K562 (cell line): ENCODE results near the gene AAR2. TPM values are rescaled to one million over a fixed set of nuclear protein-coding genes. Genes with fewer than 3 reads are reported as not detected.

Experiments used
- ATAC-seq: fragments of 200-7000 bp; cut with Tn5 transposase; 3 replicates; pipeline ENCODE4 v1.9.1; 2020; ENCODE audit warnings: moderate library complexity
- BruUV-seq: library from RNA; stranded (reverse); fragments of 400-500 nt; replicated peaks from 2 replicates; lab custom pipeline; 2021; lab: Mats Ljungman, UMichigan
- CTCF ChIA-PET: fragments of 300-600 bp; formaldehyde crosslinking; extraction: SDS; loops from one replicate; lab custom pipeline; 2021; ENCODE audit warnings: low intra/inter-chr PET ratio; lab: Yijun Ruan, JAX
- POLR2A ChIA-PET: fragments of 300-600, 350-650 bp; sonication (Branson Sonifier 250); formaldehyde crosslinking; extraction: SDS; loops from one replicate; lab custom pipeline; 2021; ENCODE audit warnings: antibody characterized with exemption, inconsistent platforms; lab: Yijun Ruan, JAX
- DNase-seq, 4 experiments: peaks; one replicate each; pipeline versions ENCODE4 v3.0.0 to v3.0.0-alpha.2; 2011 to 2018; ENCODE audit warnings: low spot score in 3 of 4, mixed read lengths in 3 of 4; ENCODE audit errors: extremely low read depth in 1 of 4
- FAIRE-seq: peaks from 2 replicates; lab custom pipeline; 2011; peaks lifted over from hg19 to GRCh38; lab: Jason Lieb, UNC
- H2AFZ ChIP-seq: 2 replicates; pipeline ENCODE4 v1.6.0; 2011; ENCODE audit warnings: low read depth, low read length, control low read depth, inconsistent platforms
- H3K27ac ChIP-seq: fragments of 200-600 bp; 3 replicates; pipeline ENCODE4 v1.8.0; 2011; ENCODE audit warnings: low read depth, mild to moderate bottlenecking, control low read depth, inconsistent platforms, low read length, moderate library complexity, mixed read lengths; ENCODE audit errors: extremely low read depth
- H3K27me3 ChIP-seq, 2 experiments: fragments of 300-600 bp in 1 of 2; 2 replicates in 1 of 2; 3 replicates in 1 of 2; pipeline versions ENCODE4 v1.6.0 to v1.8.0; 2011; ENCODE audit warnings: inconsistent platforms in 2 of 2, low read length in 2 of 2, mild to moderate bottlenecking in 1 of 2, mixed read lengths in 1 of 2, moderate library complexity in 1 of 2; ENCODE audit not compliant: control insufficient read depth in 2 of 2, insufficient read depth in 2 of 2
- H3K36me3 ChIP-seq: fragments of 300-600 bp; 3 replicates; pipeline ENCODE4 v1.8.0; 2011; ENCODE audit warnings: mild to moderate bottlenecking, low read length, inconsistent platforms; ENCODE audit not compliant: control insufficient read depth, insufficient read depth
- H3K4me1 ChIP-seq, 2 experiments: fragments of 200-600 bp in 1 of 2; replicated peaks in 1 of 2; 2 replicates in 1 of 2; 3 replicates in 1 of 2; pipeline versions ENCODE4 v1.5.1 to v1.8.0; 2011; ENCODE audit warnings: inconsistent platforms in 2 of 2, low read length in 2 of 2, mild to moderate bottlenecking in 1 of 2, mixed read lengths in 1 of 2, moderate library complexity in 1 of 2; ENCODE audit not compliant: control insufficient read depth in 2 of 2, insufficient read depth in 2 of 2
- H3K4me2 ChIP-seq: 2 replicates; pipeline ENCODE4 v1.6.1; 2011; ENCODE audit warnings: low read length, control low read depth, inconsistent platforms, mixed read lengths; ENCODE audit not compliant: insufficient read depth
- H3K4me3 ChIP-seq: fragments of 200-600 bp; sonication (generic), shearing (Covaris generic); 2 replicates; pipeline ENCODE4 v1.5.1; 2016; ENCODE audit warnings: control low read depth, inconsistent platforms
- H3K79me2 ChIP-seq: fragments of 200-600 bp; 3 replicates; pipeline ENCODE4 v1.8.0; 2011; ENCODE audit warnings: low read length, inconsistent platforms; ENCODE audit not compliant: control insufficient read depth, insufficient read depth
- H3K9ac ChIP-seq, 2 experiments: 2 replicates each; pipeline versions ENCODE4 v1.6.0 to v1.6.1; 2011; ENCODE audit warnings: low read depth in 2 of 2, low read length in 2 of 2, control low read depth in 1 of 2, inconsistent platforms in 1 of 2, mild to moderate bottlenecking in 1 of 2, mixed read lengths in 1 of 2; ENCODE audit not compliant: insufficient read depth in 1 of 2
- H3K9me1 ChIP-seq: one replicate; pipeline ENCODE4 v1.6.0; 2011; ENCODE audit warnings: inconsistent platforms, mild to moderate bottlenecking, low read length, moderate library complexity; ENCODE audit not compliant: control insufficient read depth, insufficient read depth
- H3K9me3 ChIP-seq: replicated peaks from 2 replicates; pipeline ENCODE4 v1.5.1; 2011; ENCODE audit warnings: low read depth, low read length, inconsistent platforms; ENCODE audit not compliant: control insufficient read depth, insufficient read depth
- H4K20me1 ChIP-seq: replicated peaks from 2 replicates; pipeline ENCODE4 v1.6.1; 2011; ENCODE audit warnings: low read length, inconsistent platforms, mixed read lengths; ENCODE audit not compliant: control insufficient read depth, insufficient read depth
- NEUROD1 ChIP-seq: fragments of 150-350 bp; IDR thresholded peaks from 2 replicates; pipeline ENCODE4 v1.6.1; 2014; ENCODE audit warnings: borderline replicate concordance, low read length, low read depth; ENCODE audit not compliant: partially characterized antibody
- NR2C1 ChIP-seq, 2 experiments: fragments of 450-650 bp; IDR thresholded peaks; 2 replicates each; pipeline ENCODE4 v1.6.1; 2017; ENCODE audit warnings: mild to moderate bottlenecking in 2 of 2, antibody characterized with exemption in 1 of 2, inconsistent platforms in 1 of 2, missing compliant biosample characterization in 1 of 2, missing genetic modification characterization in 1 of 2
- SAFB ChIP-seq: fragments of 200-400 bp; formaldehyde crosslinking; IDR thresholded peaks from 2 replicates; pipeline ENCODE4 v1.6.1; 2017; ENCODE audit warnings: low read depth, low read length, borderline replicate concordance
- TGIF2 ChIP-seq: sonication (generic); formaldehyde crosslinking; IDR thresholded peaks from 2 replicates; pipeline ENCODE4 v1.8.1; 2022; ENCODE audit warnings: mild to moderate bottlenecking, missing genetic modification reagents, moderate library complexity
- TSC22D4 ChIP-seq: fragments of 450-650 bp; IDR thresholded peaks from 2 replicates; pipeline ENCODE4 v1.6.1; 2016; ENCODE audit warnings: missing genetic modification characterization, missing biosample characterization, control low read depth
- ZNF507 ChIP-seq: conservative IDR thresholded peaks from 2 replicates; pipeline ENCODE4 v1.6.1; 2017; ENCODE audit warnings: missing genetic modification characterization, missing compliant biosample characterization
- WGBS: fragments of 100-300 bp; shearing (Covaris generic); methylation state at CpG from one replicate; pipeline ENCODE4 v1.1.6; 2016; ENCODE audit warnings: low coverage, mixed read lengths; ENCODE audit not compliant: insufficient coverage; ENCODE audit errors: missing lambda C conversion rate; 5-methylcytosine and 5-hydroxymethylcytosine counted together
- in situ Hi-C: fragments of 300-500 bp; cut with MboI; formaldehyde crosslinking; loops from 4 replicates; pipeline ENCODE4 v1.15.0; 2018; ENCODE audit warnings: inconsistent platforms, mixed read lengths
- intact Hi-C: fragments of 100-400 bp; cut with micrococcal nuclease; formaldehyde crosslinking; loops from 2 replicates; pipeline ENCODE4 v1.14.2; 2022
- polyA plus RNA-seq, 8 experiments: library from polyadenylated mRNA; depleted of rRNA in 4 of 8; stranded (reverse) in 5 of 8; unstranded in 3 of 8; fragments of >200 nt; fragmentation: Nextera tagmentation in 2 of 8; fragmentation: Illumina TruSeq in 1 of 8; extraction: Ambion mirVana in 2 of 8; extraction: Trizol in 1 of 8; gene quantifications; 2 replicates each; pipeline versions ENCODE4 v1.2.1 to v1.2.3, GENCODE V29; 2011 to 2014; ENCODE audit warnings: inconsistent platforms in 1 of 8, missing spikeins in 1 of 8
- total RNA-seq, 7 experiments: library from RNA; depleted of rRNA in 6 of 7; stranded (reverse); fragments of >200 nt in 6 of 7; fragmentation: Illumina TruSeq in 2 of 7; extraction: Trizol in 2 of 7; gene quantifications; 2 replicates each; pipeline versions ENCODE4 v1.2.1 to v1.2.3, GENCODE V29; 2011 to 2021; ENCODE audit warnings: low replicate concordance in 1 of 7
- TF ChIP-seq, protein P1 (sequence below): conservative IDR thresholded peaks from 2 replicates; pipeline ENCODE4 v1.6.1; 2011; ENCODE audit warnings: low read depth, mild to moderate bottlenecking, low read length; ENCODE audit not compliant: control insufficient read depth
- TF ChIP-seq, protein P2 (sequence below), 2 experiments: fragments of 450-650 bp in 1 of 2; IDR thresholded peaks; 2 replicates each; pipeline ENCODE4 v1.6.1; 2011 to 2017; ENCODE audit warnings: low read depth in 2 of 2, antibody characterized with exemption in 1 of 2, borderline replicate concordance in 1 of 2, low read length in 1 of 2, mild to moderate bottlenecking in 1 of 2, mixed read lengths in 1 of 2; ENCODE audit not compliant: control insufficient read depth in 1 of 2

AAR2 gene
- total and polyA plus RNA-seq, 9 of the 15 experiments (the other 6 are each of a cell fraction or from before 2014, with no cell fraction given), result 6.5 to 36.2 (median 24.7) TPM

DNA sequence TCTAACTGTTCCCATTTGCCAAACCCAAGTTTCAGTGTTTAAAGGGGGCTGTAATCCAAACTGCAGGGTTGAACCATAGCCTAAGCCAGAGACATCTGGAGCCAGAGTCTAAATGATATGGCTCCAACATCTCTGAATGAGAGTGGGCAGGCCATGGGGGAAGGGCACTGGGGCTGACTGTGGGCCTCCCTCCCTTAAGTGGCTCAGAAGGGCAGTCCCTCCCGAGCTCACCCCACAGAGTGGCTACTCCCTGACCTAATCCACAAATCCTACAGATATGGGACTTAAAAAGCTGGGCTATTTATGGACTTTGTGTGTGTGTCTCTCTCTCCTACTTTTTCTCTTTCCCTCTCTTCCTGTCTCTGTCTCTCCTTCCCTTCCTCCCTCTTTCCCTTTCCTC is 35.8 kb upstream of the AAR2 start (continued):
- TF ChIP-seq ZNF507 (tag), result no peak
- no peak for TF ChIP-seq TGIF2 (CRISPR knock-in tag)
- TF ChIP-seq SAFB, result no peak
- TF ChIP-seq NEUROD1, result no peak
- TF ChIP-seq, protein P1, sequence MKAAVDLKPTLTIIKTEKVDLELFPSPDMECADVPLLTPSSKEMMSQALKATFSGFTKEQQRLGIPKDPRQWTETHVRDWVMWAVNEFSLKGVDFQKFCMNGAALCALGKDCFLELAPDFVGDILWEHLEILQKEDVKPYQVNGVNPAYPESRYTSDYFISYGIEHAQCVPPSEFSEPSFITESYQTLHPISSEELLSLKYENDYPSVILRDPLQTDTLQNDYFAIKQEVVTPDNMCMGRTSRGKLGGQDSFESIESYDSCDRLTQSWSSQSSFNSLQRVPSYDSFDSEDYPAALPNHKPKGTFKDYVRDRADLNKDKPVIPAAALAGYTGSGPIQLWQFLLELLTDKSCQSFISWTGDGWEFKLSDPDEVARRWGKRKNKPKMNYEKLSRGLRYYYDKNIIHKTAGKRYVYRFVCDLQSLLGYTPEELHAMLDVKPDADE, result no peak
- TF ChIP-seq, all 486 proteins: peak for 0

DNA sequence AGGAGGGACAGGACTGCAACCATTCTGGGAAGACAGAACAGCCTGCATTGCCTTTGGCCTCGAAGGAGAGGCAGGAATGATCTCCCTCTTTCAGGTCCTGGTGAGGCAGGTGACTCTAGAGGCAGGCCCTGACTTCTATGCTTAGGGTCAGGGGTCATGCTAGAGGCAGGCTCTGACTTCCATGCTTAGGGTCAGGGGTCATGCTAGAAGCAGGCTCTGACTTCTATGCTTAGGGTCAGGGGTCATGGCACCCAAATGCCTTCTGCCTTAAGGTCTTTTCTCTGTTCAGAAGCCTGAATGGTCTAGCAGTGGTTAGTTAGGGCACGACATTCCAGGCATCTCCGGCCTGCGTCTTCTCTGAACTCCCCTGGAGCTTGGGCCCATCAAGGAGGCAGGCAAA is 35.1 kb upstream of the AAR2 start:
- WGBS, result 9% methylated on average over 4 of the region's 4 CpGs
- Histone ChIP-seq H3K27ac (no peak overlapping the region), H3K4me2 (no peak overlapping the region), H4K20me1 (peaks cover 10% of the 10 kb centered on the region; the same call in 1 of the 2 replicates), H3K27me3 (peaks cover 27 to 42% of the 10 kb centered on the region in 2 experiments), H3K4me3 (no peak overlapping the region), H3K4me1 (no peaks in the 10 kb centered on the region), H3K9me3 (no peaks in the 10 kb centered on the region), H2AFZ (no peak overlapping the region), H3K36me3 (no peaks in the 10 kb centered on the region), H3K79me2 (no peaks in the 10 kb centered on the region), H3K9ac (no peak overlapping the region), H3K9me1 (no peaks in the 10 kb centered on the region)
- TF ChIP-seq NR2C1 (IDR thresholded peaks at IDR 0.05) (peak; percentile 54), NR2C1 (tag; IDR thresholded peaks at IDR 0.05) (peak; percentile 62), TSC22D4 (tag) (no peak)
- TF ChIP-seq, protein P2, sequence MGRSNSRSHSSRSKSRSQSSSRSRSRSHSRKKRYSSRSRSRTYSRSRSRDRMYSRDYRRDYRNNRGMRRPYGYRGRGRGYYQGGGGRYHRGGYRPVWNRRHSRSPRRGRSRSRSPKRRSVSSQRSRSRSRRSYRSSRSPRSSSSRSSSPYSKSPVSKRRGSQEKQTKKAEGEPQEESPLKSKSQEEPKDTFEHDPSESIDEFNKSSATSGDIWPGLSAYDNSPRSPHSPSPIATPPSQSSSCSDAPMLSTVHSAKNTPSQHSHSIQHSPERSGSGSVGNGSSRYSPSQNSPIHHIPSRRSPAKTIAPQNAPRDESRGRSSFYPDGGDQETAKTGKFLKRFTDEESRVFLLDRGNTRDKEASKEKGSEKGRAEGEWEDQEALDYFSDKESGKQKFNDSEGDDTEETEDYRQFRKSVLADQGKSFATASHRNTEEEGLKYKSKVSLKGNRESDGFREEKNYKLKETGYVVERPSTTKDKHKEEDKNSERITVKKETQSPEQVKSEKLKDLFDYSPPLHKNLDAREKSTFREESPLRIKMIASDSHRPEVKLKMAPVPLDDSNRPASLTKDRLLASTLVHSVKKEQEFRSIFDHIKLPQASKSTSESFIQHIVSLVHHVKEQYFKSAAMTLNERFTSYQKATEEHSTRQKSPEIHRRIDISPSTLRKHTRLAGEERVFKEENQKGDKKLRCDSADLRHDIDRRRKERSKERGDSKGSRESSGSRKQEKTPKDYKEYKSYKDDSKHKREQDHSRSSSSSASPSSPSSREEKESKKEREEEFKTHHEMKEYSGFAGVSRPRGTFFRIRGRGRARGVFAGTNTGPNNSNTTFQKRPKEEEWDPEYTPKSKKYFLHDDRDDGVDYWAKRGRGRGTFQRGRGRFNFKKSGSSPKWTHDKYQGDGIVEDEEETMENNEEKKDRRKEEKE (IDR thresholded peaks at IDR 0.05; ENCODE audit: borderline replicate concordance in 1 of 2, control insufficient read depth in 1 of 2, low read depth in 2 of 2, low read length in 1 of 2), result no peak
- intact Hi-C loops, result no loop called here
- no TSS peak for BruUV-seq
- in situ Hi-C loops, result loop anchor here (25.0 kb wide), 1 partner anchor 236 kb away; no protein-coding TSS in a partner anchor
- no peak for ATAC-seq
- POLR2A ChIA-PET, result no interaction called here
- DNase-seq, result no peak
- CTCF ChIA-PET, result interaction anchor here (2.9 kb wide), 1 partner anchor 45 kb away, joined by 27 read pairs; no protein-coding TSS in a partner anchor
- no peak for FAIRE-seq
